H1 (cell line): ENCODE results near the gene TAGLN3. TPM values are rescaled to one million over a fixed set of nuclear protein-coding genes. Genes with fewer than 3 reads are reported as not detected.

ENCODE experiments used
- CTCF ChIA-PET: fragments of 300-600 bp; sonication (Branson Sonifier 250); formaldehyde crosslinking; loops from one replicate; lab custom pipeline; 2021; ENCODE audit not compliant: partially characterized antibody; lab: Charles Lee
- POLR2A ChIA-PET: fragments of 300-600 bp; sonication (Branson Sonifier 250); formaldehyde crosslinking; loops from one replicate; lab custom pipeline; 2021; ENCODE audit warnings: inconsistent platforms; ENCODE audit not compliant: partially characterized antibody; lab: Charles Lee
- DNase-seq, 2 experiments: peaks; one replicate each; pipeline versions ENCODE4 v3.0.0 to v3.0.0-alpha.2; 2010 to 2022; ENCODE audit warnings: low spot score in 2 of 2, low read depth in 1 of 2, mixed read lengths in 1 of 2
- FAIRE-seq: peaks from 2 replicates; lab custom pipeline; 2011; peaks lifted over from hg19 to GRCh38; lab: Jason Lieb, UNC
- H2AFZ ChIP-seq: 2 replicates; pipeline ENCODE4 v1.8.1; 2012; ENCODE audit warnings: low read length, inconsistent platforms
- H2AK5ac ChIP-seq: 2 replicates; pipeline ENCODE4 v1.6.1; 2013; ENCODE audit warnings: low read depth, low read length
- H2BK120ac ChIP-seq: replicated peaks from 2 replicates; pipeline ENCODE3; 2013; ENCODE audit warnings: low read depth, low read length, inconsistent platforms
- H2BK12ac ChIP-seq: 2 replicates; pipeline ENCODE4 v1.6.1; 2013; ENCODE audit warnings: low read depth, low read length
- H2BK15ac ChIP-seq: 2 replicates; pipeline ENCODE4 v1.6.1; 2013; ENCODE audit warnings: low read length
- H2BK20ac ChIP-seq: 2 replicates; pipeline ENCODE4 v1.6.1; 2013; ENCODE audit warnings: low read length
- H2BK5ac ChIP-seq: 2 replicates; pipeline ENCODE4 v1.6.1; 2013; ENCODE audit warnings: low read depth, low read length
- H3K14ac ChIP-seq: 2 replicates; pipeline ENCODE4 v1.6.1; 2013; ENCODE audit warnings: inconsistent platforms; ENCODE audit not compliant: insufficient read length
- H3K18ac ChIP-seq: 2 replicates; pipeline ENCODE4 v1.6.1; 2013; ENCODE audit warnings: low read length; ENCODE audit errors: extremely low read depth
- H3K23ac ChIP-seq: 2 replicates; pipeline ENCODE4 v1.6.1; 2013; ENCODE audit warnings: inconsistent platforms; ENCODE audit not compliant: insufficient read length
- H3K23me2 ChIP-seq: 2 replicates; pipeline ENCODE4 v1.6.1; 2013; ENCODE audit warnings: low read depth, low read length
- H3K27ac ChIP-seq: 2 replicates; pipeline ENCODE4 v1.6.1; 2011; ENCODE audit warnings: low read depth, low read length, inconsistent platforms
- H3K27me3 ChIP-seq, 4 experiments: replicated peaks in 1 of 4; 1 replicate in 1 of 4; 2 replicates in 3 of 4; pipeline versions ENCODE4 v1.6.1 to v1.8.1; 2011 to 2013; ENCODE audit warnings: low read length in 3 of 4, mild to moderate bottlenecking in 3 of 4, inconsistent platforms in 2 of 4, mixed read lengths in 2 of 4, moderate library complexity in 1 of 4; ENCODE audit not compliant: control insufficient read depth in 3 of 4, insufficient read depth in 3 of 4; ENCODE audit errors: extremely low read depth in 1 of 4
- H3K36me3 ChIP-seq, 4 experiments: 2 replicates each; pipeline versions ENCODE4 v1.6.1 to v1.8.1; 2011 to 2013; ENCODE audit warnings: mild to moderate bottlenecking in 4 of 4, low read length in 3 of 4, moderate library complexity in 2 of 4, control low read depth in 1 of 4, inconsistent platforms in 1 of 4; ENCODE audit not compliant: insufficient read depth in 4 of 4, control insufficient read depth in 2 of 4
- H3K4ac ChIP-seq: replicated peaks from 2 replicates; pipeline ENCODE3; 2013; ENCODE audit warnings: low read length, low read depth, mixed read lengths, inconsistent platforms; ENCODE audit not compliant: insufficient read length
- H3K4me1 ChIP-seq, 4 experiments: replicated peaks in 1 of 4; 1 replicate in 1 of 4; 2 replicates in 3 of 4; pipeline versions ENCODE4 v1.6.1 to v1.8.1; 2011 to 2013; ENCODE audit warnings: low read length in 3 of 4, inconsistent platforms in 2 of 4, mixed read lengths in 1 of 4; ENCODE audit not compliant: insufficient read depth in 4 of 4, control insufficient read depth in 3 of 4
- H3K4me2 ChIP-seq, 2 experiments: 2 replicates each; pipeline versions ENCODE4 v1.6.1 to v1.8.1; 2011 to 2013; ENCODE audit warnings: low read depth in 2 of 2, low read length in 2 of 2, control low read depth in 1 of 2, inconsistent platforms in 1 of 2, mild to moderate bottlenecking in 1 of 2; ENCODE audit not compliant: insufficient read depth in 1 of 2
- H3K4me3 ChIP-seq, 4 experiments: fragments of 200-600, 300-600 bp in 1 of 4; sonication (generic), shearing (Covaris generic), sonication (Bioruptor Twin) in 1 of 4; 2 replicates each; pipeline versions ENCODE4 v1.5.1 to v1.8.1; 2011 to 2016; ENCODE audit warnings: low read length in 4 of 4, low read depth in 3 of 4, control low read depth in 2 of 4, inconsistent platforms in 2 of 4, mild to moderate bottlenecking in 2 of 4, mixed read lengths in 1 of 4, moderate library complexity in 1 of 4; ENCODE audit not compliant: insufficient read depth in 2 of 4; ENCODE audit errors: extremely low read depth in 1 of 4
- H3K56ac ChIP-seq: replicated peaks from 2 replicates; pipeline ENCODE3; 2013; ENCODE audit warnings: low read depth, mild to moderate bottlenecking, mixed read lengths, low read length, inconsistent platforms; ENCODE audit not compliant: insufficient read length
- H3K79me1 ChIP-seq: 2 replicates; pipeline ENCODE4 v1.6.1; 2013; ENCODE audit warnings: low read depth, low read length, control low read depth
- H3K79me2 ChIP-seq, 2 experiments: 2 replicates each; pipeline versions ENCODE4 v1.6.1 to v1.8.1; 2012 to 2013; ENCODE audit warnings: low read length in 2 of 2, mild to moderate bottlenecking in 2 of 2, inconsistent platforms in 1 of 2; ENCODE audit not compliant: insufficient read depth in 2 of 2, control insufficient read depth in 1 of 2
- H3K9ac ChIP-seq, 4 experiments: replicated peaks in 1 of 4; 1 replicate in 1 of 4; 2 replicates in 3 of 4; pipeline versions ENCODE4 v1.6.1 to v1.8.1; 2011 to 2013; ENCODE audit warnings: low read depth in 3 of 4, low read length in 3 of 4, control low read depth in 2 of 4, mild to moderate bottlenecking in 2 of 4, moderate library complexity in 2 of 4, inconsistent platforms in 1 of 4; ENCODE audit errors: extremely low read depth in 1 of 4
- H3K9me3 ChIP-seq, 2 experiments: 2 replicates each; pipeline versions ENCODE4 v1.6.1 to v1.8.1; 2012 to 2013; ENCODE audit warnings: mild to moderate bottlenecking in 2 of 2, moderate library complexity in 2 of 2, control low read depth in 1 of 2, inconsistent platforms in 1 of 2, low read depth in 1 of 2, low read length in 1 of 2, mixed read lengths in 1 of 2; ENCODE audit not compliant: insufficient read depth in 2 of 2
- H4K20me1 ChIP-seq, 2 experiments: replicated peaks in 1 of 2; 2 replicates each; pipeline versions ENCODE3 to v1.8.1; 2011 to 2013; ENCODE audit warnings: inconsistent platforms in 2 of 2, low read length in 2 of 2, mild to moderate bottlenecking in 1 of 2; ENCODE audit not compliant: insufficient read depth in 2 of 2, control insufficient read depth in 1 of 2
- H4K5ac ChIP-seq: 2 replicates; pipeline ENCODE4 v1.6.1; 2013; ENCODE audit warnings: low read length, low read depth, mixed read lengths, inconsistent platforms; ENCODE audit not compliant: insufficient read length
- H4K8ac ChIP-seq: 2 replicates; pipeline ENCODE4 v1.8.0; 2013; ENCODE audit warnings: mild to moderate bottlenecking, moderate library complexity, low read length, inconsistent platforms; ENCODE audit not compliant: insufficient read depth; ENCODE audit errors: extremely low read depth
- H4K91ac ChIP-seq: replicated peaks from 2 replicates; pipeline ENCODE3; 2013; ENCODE audit warnings: low read length, mixed read lengths, inconsistent platforms; ENCODE audit not compliant: insufficient read length
- BRCA1 ChIP-seq: IDR thresholded peaks from 2 replicates; pipeline ENCODE4 v1.6.1; 2012; ENCODE audit warnings: low read depth, low read length, improper control_type of control experiment
- CHD1 ChIP-seq: IDR thresholded peaks from 2 replicates; pipeline ENCODE4 v1.6.1; 2012; ENCODE audit warnings: low read depth, low read length, improper control_type of control experiment
- CTBP2 ChIP-seq: IDR thresholded peaks from 2 replicates; pipeline ENCODE4 v1.7.0; 2011; ENCODE audit warnings: borderline replicate concordance, mild to moderate bottlenecking, moderate library complexity, mixed read lengths, low read length; ENCODE audit not compliant: insufficient read depth, insufficient read length
- GABPA ChIP-seq: IDR thresholded peaks from 2 replicates; pipeline ENCODE4 v1.6.1; 2011; ENCODE audit warnings: mild to moderate bottlenecking, low read length, moderate library complexity, borderline replicate concordance; ENCODE audit not compliant: insufficient read depth
- HDAC6 ChIP-seq: IDR thresholded peaks from one replicate; pipeline ENCODE4 v1.7.1; 2012; ENCODE audit warnings: low read depth, mild to moderate bottlenecking, inconsistent platforms, low read length, moderate library complexity
- JUN ChIP-seq: IDR thresholded peaks from 2 replicates; pipeline ENCODE4 v1.6.1; 2011; ENCODE audit warnings: low read depth, mild to moderate bottlenecking, improper control_type of control experiment, low read length
- MAX ChIP-seq: IDR thresholded peaks from 2 replicates; pipeline ENCODE4 v1.6.1; 2012; ENCODE audit warnings: inconsistent platforms
- NANOG ChIP-seq: IDR thresholded peaks from 2 replicates; pipeline ENCODE4 v1.6.1; 2011; ENCODE audit warnings: low read length, low read depth, mild to moderate bottlenecking, inconsistent platforms; ENCODE audit not compliant: insufficient read depth, poor library complexity, severe bottlenecking
- POLR2AphosphoS5 ChIP-seq: IDR thresholded peaks from 2 replicates; pipeline ENCODE4 v1.6.1; 2011; ENCODE audit warnings: low read depth, low read length
- POU5F1 ChIP-seq: IDR thresholded peaks from 2 replicates; pipeline ENCODE4 v1.6.1; 2011; ENCODE audit warnings: low read depth, mild to moderate bottlenecking, low read length, moderate library complexity
- RAD21 ChIP-seq, 2 experiments: IDR thresholded peaks in 1 of 2; conservative IDR thresholded peaks in 1 of 2; 2 replicates each; pipeline ENCODE4 v1.6.1; 2011; ENCODE audit warnings: low read depth in 2 of 2, low read length in 2 of 2, improper control_type of control experiment in 1 of 2, inconsistent platforms in 1 of 2, mild to moderate bottlenecking in 1 of 2, moderate library complexity in 1 of 2
- SP1 ChIP-seq: IDR thresholded peaks from 2 replicates; pipeline ENCODE4 v1.6.1; 2011; ENCODE audit warnings: low read depth, low read length
- TBP ChIP-seq: IDR thresholded peaks from 2 replicates; pipeline ENCODE4 v1.6.1; 2011; ENCODE audit warnings: low read depth, low read length, improper control_type of control experiment
- TEAD4 ChIP-seq: IDR thresholded peaks from 2 replicates; pipeline ENCODE4 v1.6.1; 2012; ENCODE audit warnings: low read depth, low read length, inconsistent platforms, mixed read lengths
- WGBS, 2 experiments: shearing (Covaris generic) in 1 of 2; methylation state at CpG; one replicate each; pipeline versions ENCODE4 v1.1.6 to v1.1.7; 2013 to 2015; ENCODE audit warnings: low lambda C conversion rate in 2 of 2, mixed read lengths in 2 of 2, inconsistent platforms in 1 of 2, low coverage in 1 of 2, missing lambda C conversion rate in 1 of 2; ENCODE audit not compliant: insufficient replicate concordance in 2 of 2, insufficient coverage in 1 of 2, insufficient read length in 1 of 2; ENCODE audit errors: extremely low coverage in 1 of 2, missing lambda C conversion rate in 1 of 2; 5-methylcytosine and 5-hydroxymethylcytosine counted together
- polyA plus RNA-seq, 7 experiments: library from polyadenylated mRNA; depleted of rRNA in 3 of 7; stranded (reverse) in 5 of 7; unstranded in 2 of 7; fragments of >200 nt in 5 of 7; fragments of 200-250 nt in 2 of 7; gene quantifications; 1 replicate in 5 of 7; 2 replicates in 1 of 7; 4 replicates in 1 of 7; pipeline versions ENCODE4 v1.2.1 to v1.2.3, GENCODE V29; 2011 to 2013; ENCODE audit warnings: missing spikeins in 2 of 7, mixed read lengths in 2 of 7
- total RNA-seq: library from RNA; stranded (reverse); fragmentation: NEBNext Ultra II Directional; extraction: Animal tissue kit (Norgen Biotek cat#: 25700); gene quantifications from 2 replicates; pipeline ENCODE4 v1.2.1, GENCODE V29; 2021

Gene TAGLN3
- total and polyA plus RNA-seq, 2 of the 8 experiments (the other 6 are each of a cell fraction or from before 2014, with no cell fraction given), result 6.3 to 7.5 TPM

- H3K27ac ChIP-seq, result no peak overlapping the region
- peaks cover 0 to 16% (median 7%) of the 10 kb centered on the region in 4 experiments; a peak in 5 of 8 replicates for H3K36me3 ChIP-seq
- H3K9me3 ChIP-seq, result no peaks in the 10 kb centered on the region
- H2AK5ac ChIP-seq, result no peak overlapping the region
- H4K20me1 ChIP-seq, result peaks cover 0 to 2% of the 10 kb centered on the region in 2 experiments
- no peaks in the 10 kb centered on the region for H3K27me3 ChIP-seq
- FAIRE-seq (no peak), DNase-seq (no peak)
- H3K4me3 ChIP-seq, result no peak overlapping the region
- no peak overlapping the region for H2BK5ac ChIP-seq
- H3K4me1 ChIP-seq, result no peaks in the 10 kb centered on the region
- no peak overlapping the region for H3K4me2 ChIP-seq
- ChIA-PET POLR2A (interaction anchor here (1.7 kb wide), 1 partner anchor 8 kb away, joined by 4 read pairs; no protein-coding TSS in a partner anchor), CTCF (interaction anchor here (1.2 to 21.3 kb wide), 5 partner anchors 9 to 269 kb away, joined by 3 to 384 read pairs (median 7); partner anchors contain the start of gene TAGLN3)
- H4K5ac ChIP-seq, result no peak overlapping the region
- H3K79me2 ChIP-seq, result no peaks in the 10 kb centered on the region
- no peak overlapping the region for H3K23ac ChIP-seq
- H3K23me2 ChIP-seq, result no peaks in the 10 kb centered on the region
- no peak overlapping the region for H3K9ac ChIP-seq
- no peak overlapping the region for H2BK20ac ChIP-seq
- H2AFZ ChIP-seq, result no peak overlapping the region
- no peak overlapping the region for H2BK120ac ChIP-seq
- H3K79me1 ChIP-seq, result no peaks in the 10 kb centered on the region
- H3K4ac ChIP-seq, result no peak overlapping the region
- 85% methylated on average over 3 of the region's 3 CpGs; no CpG with 5 or more reads in 1 of the 2 experiments for WGBS, 2 experiments
- no peak overlapping the region for H3K14ac ChIP-seq
- H4K8ac ChIP-seq, result no peak overlapping the region
- no peak overlapping the region for H3K18ac ChIP-seq
- no peak overlapping the region for H2BK15ac ChIP-seq
- H2BK12ac ChIP-seq, result no peak overlapping the region
- H3K56ac ChIP-seq, result no peak overlapping the region
- H4K91ac ChIP-seq, result no peak overlapping the region
- TF ChIP-seq CHD1 (no peak), HDAC6 (no peak), SP1 (no peak), POU5F1 (no peak), BRCA1 (no peak), MAX (no peak), NANOG (no peak), TEAD4 (no peak), POLR2AphosphoS5 (no peak), CTBP2 (no peak), RAD21 (IDR thresholded peaks at IDR 0.05 in 1 of 2, conservative IDR thresholded peaks at IDR 0.05 in 1 of 2; ENCODE audit: low read depth in 2 of 2, low read length in 2 of 2) (no peak), TBP (no peak), JUN (no peak), GABPA (no peak)
Observed at GRCh38 chr3:111986800-111987199, 11.9 kb upstream of the TAGLN3 start.
